ENCODE results near the gene SLAMF9.

The SLAMF9 gene

DNA sequence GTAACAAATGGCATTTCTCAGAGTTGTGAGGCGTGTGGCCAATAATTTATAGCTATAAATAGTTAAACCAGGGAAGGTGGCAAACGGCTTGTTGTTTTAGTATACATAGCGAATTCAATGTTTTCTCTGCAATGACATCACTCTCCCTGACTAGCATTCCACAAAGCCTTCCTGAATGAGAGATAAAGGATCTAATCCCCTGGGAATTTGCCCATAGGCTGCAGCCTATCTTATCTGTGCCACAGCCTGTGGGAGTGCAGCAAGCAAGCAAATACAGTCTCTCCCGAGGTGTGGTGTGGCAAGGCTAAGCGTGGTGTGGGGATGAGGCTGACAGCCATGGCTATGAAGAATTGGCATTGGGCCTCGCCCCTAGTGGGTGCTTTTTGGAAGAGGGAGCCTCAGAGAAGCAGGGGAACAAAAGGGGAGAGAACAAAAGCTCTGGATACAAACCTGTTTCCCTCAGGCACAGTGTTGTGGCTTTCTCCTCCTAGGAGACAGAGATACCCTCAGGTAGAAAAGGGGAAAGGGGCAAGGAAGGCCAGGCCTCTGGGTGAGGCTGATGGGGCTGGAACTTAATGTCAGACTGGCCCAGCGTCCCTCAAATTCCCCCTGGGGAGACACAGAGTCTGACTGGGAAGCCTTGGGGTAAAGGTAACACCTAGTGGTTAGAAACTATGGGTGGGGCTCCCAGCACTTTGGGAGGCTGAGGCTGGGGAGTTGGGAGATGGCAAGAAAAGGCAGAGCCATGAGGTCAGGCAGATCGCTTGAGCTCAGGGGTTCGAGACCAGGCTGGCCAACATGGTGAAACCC, 37.6 kb downstream of the SLAMF9 start:
- Histone ChIP-seq H3K4me2 (ENCODE audit: low read length) (no peak overlapping the region), H3K4me3 (ENCODE audit: low read length) (no peak overlapping the region), H3K36me3 (ENCODE audit: control insufficient read depth, low read length) (peaks cover 55% of the 10 kb centered on the region), H4K20me1 (ENCODE audit: control insufficient read depth, insufficient read depth, low read depth, low read length) (peaks cover 16% of the 10 kb centered on the region), H3K4me1 (ENCODE audit: control insufficient read depth, low read length) (peaks cover 8% of the 10 kb centered on the region), H3K27me3 (ENCODE audit: control insufficient read depth, low read length) (no peaks in the 10 kb centered on the region), H3F3A (ENCODE audit: control insufficient read depth, insufficient read depth) (peaks cover 5% of the 10 kb centered on the region), H3K79me2 (ENCODE audit: control insufficient read depth, low read length) (peaks cover 20% of the 10 kb centered on the region), H3K9me2 (replicated peaks; ENCODE audit: control insufficient read depth, low read length) (no peaks in the 10 kb centered on the region), H3K27ac (ENCODE audit: low read depth, low read length) (no peak overlapping the region), H3K9me3 (ENCODE audit: control insufficient read depth, insufficient read depth, low read length) (no peaks in the 10 kb centered on the region)
- TF ChIP-seq EZH2phosphoT487 (IDR thresholded peaks at IDR 0.05; ENCODE audit: borderline replicate concordance, low read length), result no peak
- TF ChIP-seq, protein P1, sequence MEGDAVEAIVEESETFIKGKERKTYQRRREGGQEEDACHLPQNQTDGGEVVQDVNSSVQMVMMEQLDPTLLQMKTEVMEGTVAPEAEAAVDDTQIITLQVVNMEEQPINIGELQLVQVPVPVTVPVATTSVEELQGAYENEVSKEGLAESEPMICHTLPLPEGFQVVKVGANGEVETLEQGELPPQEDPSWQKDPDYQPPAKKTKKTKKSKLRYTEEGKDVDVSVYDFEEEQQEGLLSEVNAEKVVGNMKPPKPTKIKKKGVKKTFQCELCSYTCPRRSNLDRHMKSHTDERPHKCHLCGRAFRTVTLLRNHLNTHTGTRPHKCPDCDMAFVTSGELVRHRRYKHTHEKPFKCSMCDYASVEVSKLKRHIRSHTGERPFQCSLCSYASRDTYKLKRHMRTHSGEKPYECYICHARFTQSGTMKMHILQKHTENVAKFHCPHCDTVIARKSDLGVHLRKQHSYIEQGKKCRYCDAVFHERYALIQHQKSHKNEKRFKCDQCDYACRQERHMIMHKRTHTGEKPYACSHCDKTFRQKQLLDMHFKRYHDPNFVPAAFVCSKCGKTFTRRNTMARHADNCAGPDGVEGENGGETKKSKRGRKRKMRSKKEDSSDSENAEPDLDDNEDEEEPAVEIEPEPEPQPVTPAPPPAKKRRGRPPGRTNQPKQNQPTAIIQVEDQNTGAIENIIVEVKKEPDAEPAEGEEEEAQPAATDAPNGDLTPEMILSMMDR (IDR thresholded peaks at IDR 0.05; ENCODE audit: low read depth, low read length, poor library complexity, severe bottlenecking), result no peak

DNA sequence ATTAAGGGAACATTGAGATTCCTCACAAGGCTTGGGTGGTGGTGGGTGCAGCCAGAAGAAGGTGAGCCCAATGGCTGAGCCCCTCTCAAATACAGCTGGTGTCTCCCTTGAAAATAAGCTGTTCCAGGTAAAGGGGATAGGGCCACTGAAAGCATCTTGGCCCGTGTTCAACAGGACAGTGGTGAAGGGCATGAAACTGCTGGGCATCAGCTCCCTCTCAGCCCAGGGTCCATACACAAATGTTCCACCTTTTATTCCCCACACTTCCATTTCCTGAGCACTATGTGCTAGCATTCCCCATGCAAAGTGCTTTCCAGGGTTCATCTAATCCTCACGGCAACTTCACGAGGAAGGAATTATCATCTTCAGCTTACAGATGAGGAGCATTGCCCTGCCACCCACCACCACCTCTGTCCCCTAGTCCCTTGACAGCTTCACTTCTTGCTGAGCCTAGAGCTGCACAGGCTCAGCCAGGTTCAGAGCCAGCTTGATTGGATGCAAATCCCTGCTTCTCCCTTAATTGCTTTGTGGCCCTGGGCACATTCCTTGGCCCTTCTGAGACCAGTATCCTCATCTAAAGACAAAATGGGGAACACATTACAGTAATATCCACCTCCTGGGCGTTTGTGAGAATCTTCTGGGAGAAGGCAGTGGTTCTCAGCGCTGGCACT, 38.3 kb downstream of the SLAMF9 start:
- Histone ChIP-seq H3K9me3 (ENCODE audit: control insufficient read depth, insufficient read depth, low read length) (no peaks in the 10 kb centered on the region), H3K27ac (ENCODE audit: low read depth, low read length) (no peak overlapping the region), H3K4me1 (ENCODE audit: control insufficient read depth, low read length) (peaks cover 7% of the 10 kb centered on the region), H3K4me3 (ENCODE audit: low read length) (no peak overlapping the region), H3K4me2 (ENCODE audit: low read length) (no peak overlapping the region), H3K9me2 (replicated peaks; ENCODE audit: control insufficient read depth, low read length) (no peaks in the 10 kb centered on the region), H3K36me3 (ENCODE audit: control insufficient read depth, low read length) (peaks cover 48% of the 10 kb centered on the region), H3F3A (ENCODE audit: control insufficient read depth, insufficient read depth) (peaks cover 5% of the 10 kb centered on the region), H4K20me1 (ENCODE audit: control insufficient read depth, insufficient read depth, low read depth, low read length) (peaks cover 11% of the 10 kb centered on the region), H3K79me2 (ENCODE audit: control insufficient read depth, low read length) (peaks cover 13% of the 10 kb centered on the region), H3K27me3 (ENCODE audit: control insufficient read depth, low read length) (no peaks in the 10 kb centered on the region)
- TF ChIP-seq, protein P1 (IDR thresholded peaks at IDR 0.05; ENCODE audit: low read depth, low read length, poor library complexity, severe bottlenecking), result no peak
- no peak for TF ChIP-seq EZH2phosphoT487 (IDR thresholded peaks at IDR 0.05; ENCODE audit: borderline replicate concordance, low read length)

DNA sequence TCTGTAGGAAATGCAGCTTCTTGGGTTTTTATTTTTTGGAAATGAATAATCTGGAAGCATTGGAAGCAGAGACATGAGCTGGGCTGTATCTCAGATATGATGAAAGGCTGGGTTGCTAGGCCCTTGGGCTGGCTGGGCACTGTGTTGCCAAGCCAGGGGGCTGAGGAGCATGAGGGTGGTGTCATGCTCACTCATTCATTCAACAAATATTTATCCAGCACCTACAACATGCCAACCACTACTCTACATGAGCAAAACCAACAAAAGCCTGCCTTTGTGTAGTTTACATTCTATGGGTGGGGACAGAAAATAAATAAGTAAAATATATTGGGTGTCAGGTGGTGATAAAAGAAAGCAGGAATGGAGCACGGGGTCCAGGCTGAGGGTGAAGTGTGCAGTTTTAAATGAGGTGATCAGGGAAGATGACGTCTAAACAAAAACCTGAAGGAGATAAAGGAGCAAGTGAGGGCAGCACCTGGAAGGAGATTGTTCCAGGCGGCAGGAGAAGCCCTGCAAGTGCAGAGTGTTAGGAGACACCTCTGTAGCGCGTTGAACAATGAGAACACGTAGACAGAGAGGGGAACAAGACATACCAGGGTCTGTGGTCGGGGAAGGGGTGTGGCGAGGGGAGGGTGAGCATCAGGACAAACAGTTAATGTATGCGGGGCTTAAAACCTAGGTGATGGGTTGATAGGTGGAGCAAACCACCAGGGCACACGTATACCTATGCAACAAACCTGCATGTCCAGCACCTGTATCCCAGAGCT, 39.6 kb downstream of the SLAMF9 start:
- Histone ChIP-seq H4K20me1 (ENCODE audit: control insufficient read depth, insufficient read depth, low read depth, low read length) (peaks cover under 1% of the 10 kb centered on the region; the same call in 1 of the 2 replicates), H3K36me3 (ENCODE audit: control insufficient read depth, low read length) (peaks cover 35% of the 10 kb centered on the region), H3K9me3 (ENCODE audit: control insufficient read depth, insufficient read depth, low read length) (no peaks in the 10 kb centered on the region), H3F3A (ENCODE audit: control insufficient read depth, insufficient read depth) (peaks cover 5% of the 10 kb centered on the region), H3K4me1 (ENCODE audit: control insufficient read depth, low read length) (peaks cover 12% of the 10 kb centered on the region), H3K79me2 (ENCODE audit: control insufficient read depth, low read length) (no peaks in the 10 kb centered on the region; the same call in 1 of the 2 replicates), H3K27me3 (ENCODE audit: control insufficient read depth, low read length) (no peaks in the 10 kb centered on the region), H3K4me3 (ENCODE audit: low read length) (no peak overlapping the region), H3K27ac (ENCODE audit: low read depth, low read length) (no peak overlapping the region), H3K4me2 (ENCODE audit: low read length) (no peak overlapping the region), H3K9me2 (replicated peaks; ENCODE audit: control insufficient read depth, low read length) (no peaks in the 10 kb centered on the region)
- TF ChIP-seq EZH2phosphoT487 (IDR thresholded peaks at IDR 0.05; ENCODE audit: borderline replicate concordance, low read length), result no peak
- TF ChIP-seq, protein P1 (IDR thresholded peaks at IDR 0.05; ENCODE audit: low read depth, low read length, poor library complexity, severe bottlenecking), result no peak

All from DOHH2 (cell line).